Transverse colon (tissue), 3 donors: Measurements from ENCODE around the gene ST3GAL3.

Experiments
- CTCF ChIP-seq, 5 experiments: fragments of 200-600 bp in 3 of 5; fragments of 450-650 bp in 2 of 5; sonication (generic) in 3 of 5; IDR thresholded peaks; 1 replicate in 2 of 5; 2 replicates in 3 of 5; pipeline ENCODE4 v1.5.1; 2016 to 2017; ENCODE audit warnings: antibody characterized with exemption in 5 of 5, inconsistent platforms in 3 of 5, mild to moderate bottlenecking in 2 of 5, moderate library complexity in 1 of 5
- EP300 ChIP-seq: sonication (generic); formaldehyde crosslinking; IDR thresholded peaks from one replicate; pipeline ENCODE4 v1.6.1; 2017; ENCODE audit warnings: antibody characterized with exemption, low read depth
- POLR2A ChIP-seq: fragments of 450-650 bp; IDR thresholded peaks from one replicate; pipeline ENCODE4 v1.6.1; 2016; ENCODE audit warnings: antibody characterized with exemption, mild to moderate bottlenecking, moderate library complexity

GRCh38 chr1:43830802-43831201, 123.5 kb downstream of the ST3GAL3 start:
- no peak for TF ChIP-seq CTCF (IDR thresholded peaks at IDR 0.05)
- TF ChIP-seq POLR2A: no peak
- no peak for TF ChIP-seq EP300
